Right ventricle myocardium inferior (tissue), 1 donor: ENCODE measurements around the gene NAV2. TPM values are rescaled to one million over a fixed set of nuclear protein-coding genes. Genes with fewer than 3 reads are reported as not detected.

Source experiments
- ATAC-seq: fragments of 200-7000 bp; cut with Tn5 transposase; one replicate; pipeline ENCODE4 v1.9.1; 2020; ENCODE audit warnings: mild to moderate bottlenecking, moderate library complexity
- DNase-seq: peaks from one replicate; pipeline ENCODE4 v3.0.0; 2021; ENCODE audit errors: missing footprints
- intact Hi-C: fragments of 100-400 bp; cut with DNase I; formaldehyde crosslinking; loops from one replicate; pipeline ENCODE4 v1.11.0; 2022
- total RNA-seq: library from RNA; stranded (reverse); fragmentation: NEBNext Ultra II Directional; extraction: Animal tissue kit (Norgen Biotek cat#: 25700); gene quantifications from one replicate; pipeline ENCODE4 v1.2.1, GENCODE V29; 2021
- donor health status: DM: no; HTN: yes; CAD: no; lungs with severe emphysema.

NAV2 gene
- total RNA-seq, 1 donor from 2014 or later: 14.0 TPM

- ATAC-seq (no peak), DNase-seq (no peak)
- intact Hi-C loops: loop anchor here (5.0 kb wide), 2 partner anchors 196 to 416 kb away; no protein-coding TSS in a partner anchor
Measured at GRCh38 chr11:19936461-19936860, 223.8 kb downstream of the NAV2 start.

- peak; percentile 31 for ATAC-seq
- no peak for DNase-seq
- intact Hi-C loops: loop anchor here (5.0 kb wide), 2 partner anchors 194 to 414 kb away; no protein-coding TSS in a partner anchor
Measured at GRCh38 chr11:19938169-19938856, 225.7 kb downstream of the NAV2 start.

- ATAC-seq (no peak), DNase-seq (no peak)
- intact Hi-C loops: loop anchor here (5.0 kb wide), 2 partner anchors 193 to 413 kb away; no protein-coding TSS in a partner anchor
Measured at GRCh38 chr11:19938866-19939265, 226.2 kb downstream of the NAV2 start.

- intact Hi-C loops: loop anchor here (5.0 kb wide), 2 partner anchors 193 to 413 kb away; no protein-coding TSS in a partner anchor
- ATAC-seq (no peak), DNase-seq (no peak)
Measured at GRCh38 chr11:19939415-19939929, 226.8 kb downstream of the NAV2 start.

- intact Hi-C loops: no loop called here
- no peak for ATAC-seq
- DNase-seq: no peak
Measured at GRCh38 chr11:19940831-19941230, 228.2 kb downstream of the NAV2 start.

- ATAC-seq (no peak), DNase-seq (no peak)
- intact Hi-C loops: no loop called here
Measured at GRCh38 chr11:19946681-19947080, 234.0 kb downstream of the NAV2 start.

- no peak for ATAC-seq
- DNase-seq: no peak
- intact Hi-C loops: no loop called here
Measured at GRCh38 chr11:19947537-19948114, 235.0 kb downstream of the NAV2 start.

- intact Hi-C loops: loop anchor here (2.0 to 5.0 kb wide), 3 partner anchors 163 to 413 kb away; partner anchors contain the start of gene HTATIP2
- ATAC-seq (no peak), DNase-seq (no peak)
Measured at GRCh38 chr11:19949606-19950005, 237.0 kb downstream of the NAV2 start.

GRCh38 chr11:19951558-19952115 lies 239.0 kb downstream of the NAV2 start:
- intact Hi-C loops: loop anchor here (2.0 to 5.0 kb wide), 4 partner anchors 97 to 411 kb away; partner anchors contain the start of gene HTATIP2
- ATAC-seq: no peak
- DNase-seq: no peak

- DNase-seq (no peak), ATAC-seq (no peak)
- intact Hi-C loops: loop anchor here (2.0 to 5.0 kb wide), 2 partner anchors 97 to 410 kb away; partner anchors contain the start of gene HTATIP2
Measured at GRCh38 chr11:19952116-19952605, 239.5 kb downstream of the NAV2 start.

GRCh38 chr11:19952911-19953310 lies 240.3 kb downstream of the NAV2 start:
- intact Hi-C loops: loop anchor here (2.0 to 5.0 kb wide), 2 partner anchors 96 to 409 kb away; partner anchors contain the start of gene HTATIP2

GRCh38 chr11:19953336-19953735 lies 240.7 kb downstream of the NAV2 start:
- ATAC-seq (no peak), DNase-seq (no peak)
- intact Hi-C loops: loop anchor here (2.0 to 5.0 kb wide), 2 partner anchors 95 to 409 kb away; partner anchors contain the start of gene HTATIP2

More at GRCh38 chr11:19952911-19953310, 240.3 kb downstream of the NAV2 start:
- no peak for DNase-seq
- no peak for ATAC-seq

- ATAC-seq (peak; percentile 73), DNase-seq (no peak)
- intact Hi-C loops: loop anchor here (2.0 to 5.0 kb wide), 2 partner anchors 95 to 408 kb away; partner anchors contain the start of gene HTATIP2
Measured at GRCh38 chr11:19953909-19954308, 241.3 kb downstream of the NAV2 start.

- intact Hi-C loops: loop anchor here (5.0 kb wide), 2 partner anchors 47 to 407 kb away; partner anchors contain the start of gene HTATIP2
- ATAC-seq (no peak), DNase-seq (no peak)
Measured at GRCh38 chr11:19954899-19955298, 242.3 kb downstream of the NAV2 start.

GRCh38 chr11:19955660-19956059 lies 243.0 kb downstream of the NAV2 start:
- DNase-seq: no peak
- no peak for ATAC-seq
- intact Hi-C loops: loop anchor here (5.0 kb wide), 1 partner anchor 47 kb away; no protein-coding TSS in a partner anchor

- intact Hi-C loops: loop anchor here (5.0 kb wide), 1 partner anchor 46 kb away; no protein-coding TSS in a partner anchor
Measured at GRCh38 chr11:19956228-19956627, 243.6 kb downstream of the NAV2 start.

GRCh38 chr11:19957294-19957943 lies 244.8 kb downstream of the NAV2 start:
- intact Hi-C loops: loop anchor here (5.0 kb wide), 1 partner anchor 45 kb away; no protein-coding TSS in a partner anchor
- DNase-seq: no peak

More at GRCh38 chr11:19956228-19956627, 243.6 kb downstream of the NAV2 start:
- ATAC-seq (no peak), DNase-seq (no peak)

GRCh38 chr11:19958204-19958603 lies 245.6 kb downstream of the NAV2 start:
- DNase-seq (no peak), ATAC-seq (no peak)
- intact Hi-C loops: loop anchor here (5.0 kb wide), 1 partner anchor 44 kb away; no protein-coding TSS in a partner anchor

More at GRCh38 chr11:19957294-19957943, 244.8 kb downstream of the NAV2 start:
- no peak for ATAC-seq
